Heart right ventricle (tissue), 16 donors: Measurements from ENCODE around the gene FUT7. TPM values are rescaled to one million over a fixed set of nuclear protein-coding genes. Genes with fewer than 3 reads are reported as not detected.
"Not testable (repeated sequence)": the region's sequence is repeated elsewhere in the genome, so short reads cannot be mapped to it uniquely, and the experiment has no call there.

ENCODE experiments used
- ATAC-seq, 8 donors: fragments of 200-7000 bp; cut with Tn5 transposase; one replicate each; pipeline ENCODE4 v1.9.1; 2020; ENCODE audit warnings: mild to moderate bottlenecking in 8 of 8, moderate library complexity in 8 of 8, moderate number of reproducible peaks in 1 of 8
- DNase-seq, 2 donors: peaks; one replicate each; pipeline ENCODE4 v3.0.0-alpha.2; 2020
- H3K27ac ChIP-seq, 10 donors: fragments of 200-600 bp; sonication (generic) in 2 of 10; one replicate each; pipeline versions ENCODE4 v1.5.0 to v1.8.0; 2020 to 2022; ENCODE audit warnings: mild to moderate bottlenecking in 3 of 10
- H3K27me3 ChIP-seq, 7 donors: fragments of 200-600 bp; one replicate each; pipeline ENCODE4 v1.8.0; 2021 to 2022; ENCODE audit warnings: mild to moderate bottlenecking in 2 of 7
- H3K36me3 ChIP-seq, 9 donors: fragments of 200-600 bp; sonication (generic) in 1 of 9; one replicate each; pipeline versions ENCODE4 v1.5.0 to v1.8.0; 2020 to 2022; ENCODE audit warnings: mild to moderate bottlenecking in 2 of 9
- H3K4me1 ChIP-seq, 9 donors: fragments of 200-600 bp; sonication (generic) in 1 of 9; one replicate each; pipeline versions ENCODE4 v1.5.0 to v1.8.0; 2020 to 2022; ENCODE audit warnings: mild to moderate bottlenecking in 4 of 9
- H3K4me3 ChIP-seq, 10 donors: fragments of 200-600 bp; sonication (generic) in 2 of 10; one replicate each; pipeline versions ENCODE4 v1.5.0 to v1.8.0; 2020 to 2022; ENCODE audit warnings: mild to moderate bottlenecking in 7 of 10, moderate library complexity in 2 of 10
- H3K9me3 ChIP-seq, 11 donors: fragments of 200-600 bp in 10 of 11; sonication (generic) in 2 of 11; one replicate each; pipeline versions ENCODE4 v1.5.0 to v1.8.0; 2013 to 2022; ENCODE audit warnings: mild to moderate bottlenecking in 2 of 11, control low read depth in 1 of 11, moderate library complexity in 1 of 11
- WGBS, 2 donors: extraction: QIAGEN DNeasy Blood & Tissue Kit; methylation state at CpG; one replicate each; pipeline ENCODE4 v1.1.7; 2013; ENCODE audit warnings: inconsistent platforms in 1 of 2; 5-methylcytosine and 5-hydroxymethylcytosine counted together
- intact Hi-C, 10 donors: fragments of 100-400 bp; cut with DNase I; formaldehyde crosslinking; loops; one replicate each; pipeline versions ENCODE4 v1.11.1 to v1.14.2; 2022
- polyA plus RNA-seq, 2 donors: library from polyadenylated mRNA; stranded (reverse); fragments of 200-250 nt; gene quantifications; one replicate each; pipeline ENCODE4 v1.2.3, GENCODE V29; 2013
- total RNA-seq, 10 donors: library from RNA; stranded (reverse); fragmentation: NEBNext Ultra II Directional in 3 of 10; extraction: Animal tissue kit (Norgen Biotek cat#: 25700) in 3 of 10; gene quantifications; one replicate each; pipeline versions ENCODE4 v1.2.1 to v1.2.4, GENCODE V29; 2021 to 2023
- TF ChIP-seq, protein P1 (sequence below), 9 donors: fragments of 200-600 bp; sonication (generic) in 2 of 9; IDR thresholded peaks; one replicate each; pipeline versions ENCODE4 v1.5.0 to v1.8.0; 2021 to 2022; ENCODE audit warnings: antibody characterized with exemption in 9 of 9, mild to moderate bottlenecking in 5 of 9, moderate library complexity in 1 of 9
- donor health status: Arrhythmogenic right ventricular cardiomyopathy.
- donor health status: ischemic (EF 13 %, LVEDD 7.1; RV severe dilation, severe dysfunction).
- donor health status: healthy with polysubstance abuse.
- donor health status: DM: no; HTN: yes; CAD: no.
- donor health status: DM: no; HTN: no; CAD: no.
- donor health status: ischemic (EF 25% LVEDD 6.9; RV normal size, moderate dysfunction).
- donor health status: ischemic (EF 25% LVEDD 5.7; RV mildly dilated, moderate dysfunction).
- donor health status: healthy.
- donor health status: DM: yes; HTN: yes; CAD: no.
- donor health status: Ischemic cardiomyopathy.
- donor health status: ischemic (EF 35%, LVEDD 5.7; RV mildly dilated, moderate dysfunction).
- donor health status: nonischemic (EF 11% LVEDD 7.7; RV severe dilation, severe dysfunction).
- donor health status: DM: yes; HTN: yes; CAD: no.
- donor health status: PGD.
- donor health status: ischemic (EF 29% LVEDD 5.4; RV normal size, mild dysfunction).
- donor health status: nonischemic (EF 23%, LVEDD 6.1; RV moderate dilation, normal function).

Gene FUT7
- total and polyA plus RNA-seq, 12 donors, result 0.07 to 0.30 (median 0.15) TPM; not detected in 5

DNA sequence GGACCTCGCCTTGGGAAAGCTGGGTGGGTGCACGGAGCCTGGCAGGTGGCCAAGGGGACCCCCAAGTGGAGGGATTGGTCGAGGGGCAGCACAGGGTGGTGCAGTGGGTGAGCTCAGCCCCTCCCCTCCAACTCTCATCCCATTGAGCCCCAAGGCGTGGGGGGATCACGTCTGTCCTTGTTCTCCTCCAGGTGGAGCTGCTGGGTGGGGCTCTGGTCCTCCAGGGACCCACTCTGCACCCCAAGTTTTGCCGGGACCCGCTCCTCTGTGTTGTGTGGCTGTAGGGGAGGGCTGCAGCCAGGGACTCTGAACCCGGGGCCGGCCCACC lies 3.6 kb upstream of the FUT7 start:
- no peaks in the 10 kb centered on the region for H3K9me3 ChIP-seq
- TF ChIP-seq, protein P1, sequence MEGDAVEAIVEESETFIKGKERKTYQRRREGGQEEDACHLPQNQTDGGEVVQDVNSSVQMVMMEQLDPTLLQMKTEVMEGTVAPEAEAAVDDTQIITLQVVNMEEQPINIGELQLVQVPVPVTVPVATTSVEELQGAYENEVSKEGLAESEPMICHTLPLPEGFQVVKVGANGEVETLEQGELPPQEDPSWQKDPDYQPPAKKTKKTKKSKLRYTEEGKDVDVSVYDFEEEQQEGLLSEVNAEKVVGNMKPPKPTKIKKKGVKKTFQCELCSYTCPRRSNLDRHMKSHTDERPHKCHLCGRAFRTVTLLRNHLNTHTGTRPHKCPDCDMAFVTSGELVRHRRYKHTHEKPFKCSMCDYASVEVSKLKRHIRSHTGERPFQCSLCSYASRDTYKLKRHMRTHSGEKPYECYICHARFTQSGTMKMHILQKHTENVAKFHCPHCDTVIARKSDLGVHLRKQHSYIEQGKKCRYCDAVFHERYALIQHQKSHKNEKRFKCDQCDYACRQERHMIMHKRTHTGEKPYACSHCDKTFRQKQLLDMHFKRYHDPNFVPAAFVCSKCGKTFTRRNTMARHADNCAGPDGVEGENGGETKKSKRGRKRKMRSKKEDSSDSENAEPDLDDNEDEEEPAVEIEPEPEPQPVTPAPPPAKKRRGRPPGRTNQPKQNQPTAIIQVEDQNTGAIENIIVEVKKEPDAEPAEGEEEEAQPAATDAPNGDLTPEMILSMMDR (IDR thresholded peaks at IDR 0.05), result peak in 4 of 9 donors; percentile 20 to 45 (median 26)
- peak overlapping the region in 1 of 10 donors; percentile 83 for H3K27ac ChIP-seq
- no peaks in the 10 kb centered on the region for H3K27me3 ChIP-seq
- peak in 5 of 8 donors; percentile 2 to 34 (median 14) for ATAC-seq
- H3K4me1 ChIP-seq, result peaks cover 6 to 40% (median 11%) of the 10 kb centered on the region in 9 donors
- H3K4me3 ChIP-seq, result no peak overlapping the region
- peaks cover 0 to 34% (median 16%) of the 10 kb centered on the region in 9 donors for H3K36me3 ChIP-seq
- WGBS, 2 donors, result 26 to 27% methylated on average over 9 of the region's 9 CpGs
- intact Hi-C loops, result loop anchor here in 9 of 10 donors (1.0 to 5.0 kb wide), 7 partner anchors 87 to 251 kb away; partner anchors contain the start of gene C8G (in 2 of the 9)
- DNase-seq, result no peak

DNA sequence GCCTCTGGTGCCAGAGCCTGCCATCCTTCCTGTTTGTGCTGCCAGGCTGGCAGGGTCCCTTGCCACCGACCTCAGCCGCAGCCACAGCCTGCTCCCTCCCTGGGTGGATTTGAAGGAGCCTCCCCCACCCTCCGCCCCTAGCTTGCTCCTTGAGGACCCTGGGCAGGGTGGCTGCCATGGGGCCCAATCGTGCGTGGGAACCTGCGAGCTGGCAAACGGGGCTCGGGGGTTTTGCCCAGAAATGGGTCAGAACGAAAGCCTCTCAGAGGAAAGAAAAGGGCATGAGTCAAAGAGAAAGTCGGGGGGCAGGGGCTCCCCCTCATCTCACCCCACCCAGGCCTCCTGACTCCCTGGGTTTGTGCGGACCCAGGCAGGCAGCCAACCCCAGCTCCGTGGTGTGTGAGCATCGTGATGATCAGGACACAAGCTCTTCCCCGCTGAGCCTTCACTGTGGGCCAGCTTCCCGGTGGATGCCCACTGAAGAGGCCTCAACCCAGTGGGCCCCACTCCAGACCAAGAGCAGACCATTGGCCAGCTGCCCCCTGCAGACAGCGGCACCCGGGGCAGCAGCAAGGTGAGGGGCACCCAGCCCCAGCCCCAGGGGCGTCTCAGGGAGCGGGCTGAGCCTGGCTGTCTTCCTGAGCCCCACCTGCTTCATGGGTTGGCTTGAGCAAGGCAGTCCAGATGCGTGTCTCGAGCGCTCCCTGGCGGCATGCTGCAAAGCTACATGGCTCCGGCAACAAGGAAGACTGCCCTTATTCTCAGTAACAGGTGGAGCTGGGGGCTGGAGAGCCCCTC lies 3.0 kb upstream of the FUT7 start:
- TF ChIP-seq, protein P1 (IDR thresholded peaks at IDR 0.05), result peak; percentile 88 to 95 (median 93)
- ATAC-seq (peak; percentile 67 to 89 (median 79)), DNase-seq (peak; percentile 76 to 86)
- intact Hi-C loops, result loop anchor here (1.0 to 5.0 kb wide), 7 partner anchors 86 to 250 kb away; partner anchors contain the start of gene C8G (in 4 of the 10)
- Histone ChIP-seq H3K27me3 (no peaks in the 10 kb centered on the region), H3K4me3 (peak overlapping the region in 1 of 10 donors; percentile 15), H3K4me1 (peaks cover 6 to 45% (median 11%) of the 10 kb centered on the region in 9 donors), H3K36me3 (peaks cover 0 to 28% (median 13%) of the 10 kb centered on the region in 9 donors), H3K9me3 (no peaks in the 10 kb centered on the region), H3K27ac (peak overlapping the region in 2 of 10 donors; percentile 6 to 83)
- 23 to 27% methylated on average over 24 of the region's 24 CpGs for WGBS, 2 donors

DNA sequence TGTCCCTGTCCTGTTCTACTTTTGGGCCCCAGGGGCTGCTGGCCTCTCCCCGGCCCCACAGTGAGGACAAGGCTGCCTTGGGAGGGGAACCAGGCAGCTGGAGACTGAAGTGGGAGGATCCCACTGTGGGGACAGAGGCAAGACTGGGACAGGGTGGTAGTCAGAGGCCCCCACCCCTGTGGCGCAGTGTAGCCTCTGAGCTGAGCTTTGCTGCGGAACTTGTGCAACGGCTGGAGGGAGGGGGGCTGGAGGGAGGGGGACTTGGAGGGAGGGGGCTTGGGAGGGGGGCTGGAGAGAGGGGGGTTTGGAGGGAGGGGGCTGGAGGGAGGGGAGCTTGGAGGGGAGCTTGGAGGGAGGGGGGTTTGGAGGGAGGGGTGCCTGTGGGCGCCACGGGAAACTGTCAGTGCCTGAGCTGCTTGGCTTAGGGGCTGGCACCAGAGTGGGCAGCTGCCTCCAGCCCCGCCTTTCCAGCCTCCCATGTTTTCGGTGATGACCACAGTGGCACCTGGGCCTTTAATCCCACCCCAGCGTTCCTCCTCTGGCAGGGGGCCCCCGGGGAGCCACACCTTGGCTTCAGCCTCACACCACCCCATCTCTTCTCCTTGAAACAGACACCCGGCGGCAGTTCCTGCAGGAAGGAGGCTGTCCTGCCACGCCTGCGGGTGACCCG lies 2.3 kb upstream of the FUT7 start:
- 60 to 67% methylated on average over 15 of the region's 15 CpGs for WGBS, 2 donors
- Histone ChIP-seq H3K9me3 (no peaks in the 10 kb centered on the region), H3K27me3 (no peaks in the 10 kb centered on the region), H3K4me1 (peaks cover 6 to 52% (median 18%) of the 10 kb centered on the region in 9 donors), H3K4me3 (peak overlapping the region in 3 of 10 donors; percentile 18 to 68 (median 27)), H3K36me3 (peaks cover 0 to 21% (median 7%) of the 10 kb centered on the region in 9 donors), H3K27ac (peak overlapping the region in 2 of 10 donors; percentile 6 to 83)
- TF ChIP-seq, protein P1 (IDR thresholded peaks at IDR 0.05), result no peak
- DNase-seq, result no peak
- no peak for ATAC-seq
- intact Hi-C loops, result loop anchor here in 8 of 10 donors (2.0 to 5.0 kb wide), 6 partner anchors 85 to 249 kb away; partner anchors contain the start of gene C8G (in 2 of the 8)

DNA sequence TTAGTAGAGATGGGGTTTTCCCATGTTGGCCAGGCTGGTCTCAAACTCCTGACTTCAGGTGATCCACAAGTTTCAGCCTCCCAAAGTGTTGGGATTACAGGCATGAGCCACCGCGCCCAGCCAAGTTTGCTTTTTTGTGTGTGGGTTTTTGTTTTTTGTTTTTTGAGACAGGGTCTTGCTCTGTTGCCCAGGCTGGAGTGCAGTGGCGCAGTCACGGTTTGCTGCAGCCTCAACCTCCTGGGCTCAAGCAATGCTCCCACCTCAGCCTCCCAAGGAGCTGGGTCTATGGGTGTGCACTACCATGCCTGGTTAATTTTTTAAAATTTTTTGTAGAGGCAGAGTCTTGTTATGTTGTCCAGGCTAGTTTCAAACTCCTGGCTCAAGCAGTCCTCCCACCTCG lies 1.6 kb upstream of the FUT7 start:
- peak overlapping the region in 1 of 10 donors; percentile 83 for H3K27ac ChIP-seq
- 90 to 96% methylated on average over 5 of the region's 5 CpGs for WGBS, 2 donors

More for the DNA sequence above, 1.6 kb upstream of the FUT7 start:
- not testable (repeated sequence) for ATAC-seq, H3K27me3 ChIP-seq, H3K9me3 ChIP-seq, DNase-seq
- peaks cover 8 to 59% (median 25%) of the 10 kb centered on the region in 9 donors for H3K4me1 ChIP-seq
- H3K4me3 ChIP-seq, result peak overlapping the region in 5 of 10 donors; percentile 8 to 68 (median 18)
- intact Hi-C loops, result loop anchor here in 3 of 10 donors (2.0 to 5.0 kb wide), 3 partner anchors 86 to 246 kb away; partner anchors contain the start of gene C8G (in 2 of the 3)
- H3K36me3 ChIP-seq, result peaks cover 0 to 14% (median under 1%) of the 10 kb centered on the region in 9 donors
